ENCODE measurements around the gene CD160. TPM values are rescaled to one million over a fixed set of nuclear protein-coding genes. Genes with fewer than 3 reads are reported as not detected.

Gene CD160
- total RNA-seq, 1 donor from 2014 or later: not detected

DNA sequence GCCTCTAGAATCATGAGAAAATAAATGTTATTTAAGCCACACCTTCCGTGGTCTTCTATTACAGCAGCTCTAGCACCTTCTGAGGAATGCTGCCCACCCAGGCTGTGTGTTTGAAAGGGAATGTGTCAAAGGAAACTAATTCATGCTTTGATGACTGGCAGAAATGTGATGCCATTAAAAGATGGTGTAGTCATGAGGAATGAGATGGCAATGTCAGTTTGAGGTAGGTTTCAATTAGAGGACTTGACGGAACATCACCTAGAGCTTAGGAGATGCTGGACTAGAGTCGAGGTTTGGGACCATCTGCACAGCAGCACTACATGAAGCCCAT is 22.7 kb upstream of the CD160 start:
- Mint-ChIP-seq H3K4me3 (ENCODE audit: unreplicated experiment) (no peak overlapping the region), H3K9me3 (ENCODE audit: unreplicated experiment) (peaks cover 3% of the 10 kb centered on the region), H3K36me3 (ENCODE audit: unreplicated experiment) (no peaks in the 10 kb centered on the region), H3K27me3 (ENCODE audit: unreplicated experiment) (peaks cover 6% of the 10 kb centered on the region), H3K27ac (ENCODE audit: unreplicated experiment) (no peak overlapping the region), H3K4me1 (ENCODE audit: low read depth, unreplicated experiment) (peaks cover 2% of the 10 kb centered on the region)
- TF ChIP-seq, protein P1, sequence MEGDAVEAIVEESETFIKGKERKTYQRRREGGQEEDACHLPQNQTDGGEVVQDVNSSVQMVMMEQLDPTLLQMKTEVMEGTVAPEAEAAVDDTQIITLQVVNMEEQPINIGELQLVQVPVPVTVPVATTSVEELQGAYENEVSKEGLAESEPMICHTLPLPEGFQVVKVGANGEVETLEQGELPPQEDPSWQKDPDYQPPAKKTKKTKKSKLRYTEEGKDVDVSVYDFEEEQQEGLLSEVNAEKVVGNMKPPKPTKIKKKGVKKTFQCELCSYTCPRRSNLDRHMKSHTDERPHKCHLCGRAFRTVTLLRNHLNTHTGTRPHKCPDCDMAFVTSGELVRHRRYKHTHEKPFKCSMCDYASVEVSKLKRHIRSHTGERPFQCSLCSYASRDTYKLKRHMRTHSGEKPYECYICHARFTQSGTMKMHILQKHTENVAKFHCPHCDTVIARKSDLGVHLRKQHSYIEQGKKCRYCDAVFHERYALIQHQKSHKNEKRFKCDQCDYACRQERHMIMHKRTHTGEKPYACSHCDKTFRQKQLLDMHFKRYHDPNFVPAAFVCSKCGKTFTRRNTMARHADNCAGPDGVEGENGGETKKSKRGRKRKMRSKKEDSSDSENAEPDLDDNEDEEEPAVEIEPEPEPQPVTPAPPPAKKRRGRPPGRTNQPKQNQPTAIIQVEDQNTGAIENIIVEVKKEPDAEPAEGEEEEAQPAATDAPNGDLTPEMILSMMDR (IDR thresholded peaks at IDR 0.05; ENCODE audit: partially characterized antibody, unreplicated experiment): no peak
- DNase-seq: no peak

DNA sequence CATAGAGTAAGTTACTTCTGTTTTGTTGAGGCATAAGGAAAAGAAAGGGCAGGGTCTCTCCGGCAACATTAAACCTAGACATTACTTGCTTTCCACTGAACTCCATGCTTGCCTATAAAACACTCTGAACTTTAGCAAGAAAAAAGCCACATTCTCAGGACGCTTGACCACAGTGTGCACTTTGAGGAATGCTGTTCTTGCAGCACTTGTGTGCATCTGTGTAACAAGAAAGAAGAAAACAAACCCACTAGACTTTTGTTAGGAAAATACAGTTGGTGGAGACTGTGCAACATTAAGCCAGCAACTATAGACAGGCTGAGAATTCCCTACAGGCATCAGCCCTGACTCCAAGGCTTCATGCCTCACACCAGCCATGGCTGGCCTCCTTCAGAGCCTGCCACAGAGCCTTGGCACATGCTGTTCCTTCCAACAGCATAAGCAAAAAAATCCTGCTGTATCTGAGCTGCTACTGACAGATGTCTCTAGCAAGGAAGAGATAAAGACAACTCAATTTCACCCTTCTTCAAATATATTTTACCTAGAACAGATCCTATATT is 17.9 kb upstream of the CD160 start:
- no peaks in the 10 kb centered on the region for H3K27me3 Mint-ChIP-seq (ENCODE audit: unreplicated experiment)
- H3K4me3 Mint-ChIP-seq (ENCODE audit: unreplicated experiment): no peak overlapping the region
- TF ChIP-seq, protein P1 (IDR thresholded peaks at IDR 0.05; ENCODE audit: partially characterized antibody, unreplicated experiment): no peak

DNA sequence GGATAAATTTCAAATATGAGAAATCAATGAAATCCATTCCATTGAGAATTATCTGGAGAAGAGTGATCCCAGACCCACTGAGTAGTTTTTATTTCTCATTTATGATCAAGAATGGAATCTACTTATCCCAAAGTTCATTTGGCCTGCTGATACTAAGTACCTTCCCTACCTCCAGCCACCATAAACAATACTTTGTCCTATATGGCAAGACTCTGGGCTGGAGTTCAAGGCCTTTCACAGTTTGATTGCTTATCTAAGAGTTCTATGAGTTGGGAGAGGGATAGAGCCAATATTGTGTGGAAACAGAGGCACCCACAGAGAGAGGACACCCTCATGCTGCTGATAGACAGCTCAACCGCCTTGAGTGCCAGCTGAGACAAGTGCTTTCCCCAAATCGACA is 17.2 kb upstream of the CD160 start:
- TF ChIP-seq, protein P1 (IDR thresholded peaks at IDR 0.05; ENCODE audit: partially characterized antibody, unreplicated experiment): no peak
- H3K4me1 Mint-ChIP-seq (ENCODE audit: low read depth, unreplicated experiment): no peaks in the 10 kb centered on the region
- no peaks in the 10 kb centered on the region for H3K27me3 Mint-ChIP-seq (ENCODE audit: unreplicated experiment)
- no peak overlapping the region for H3K4me3 Mint-ChIP-seq (ENCODE audit: unreplicated experiment)
- H3K27ac Mint-ChIP-seq (ENCODE audit: unreplicated experiment): no peak overlapping the region
- DNase-seq: no peak
- peaks cover 3% of the 10 kb centered on the region for H3K9me3 Mint-ChIP-seq (ENCODE audit: unreplicated experiment)
- no peaks in the 10 kb centered on the region for H3K36me3 Mint-ChIP-seq (ENCODE audit: unreplicated experiment)

More for the DNA sequence above, 17.9 kb upstream of the CD160 start:
- Mint-ChIP-seq H3K9me3 (ENCODE audit: unreplicated experiment) (peaks cover 3% of the 10 kb centered on the region), H3K36me3 (ENCODE audit: unreplicated experiment) (no peaks in the 10 kb centered on the region), H3K4me1 (ENCODE audit: low read depth, unreplicated experiment) (no peaks in the 10 kb centered on the region), H3K27ac (ENCODE audit: unreplicated experiment) (no peak overlapping the region)
- DNase-seq: no peak

DNA sequence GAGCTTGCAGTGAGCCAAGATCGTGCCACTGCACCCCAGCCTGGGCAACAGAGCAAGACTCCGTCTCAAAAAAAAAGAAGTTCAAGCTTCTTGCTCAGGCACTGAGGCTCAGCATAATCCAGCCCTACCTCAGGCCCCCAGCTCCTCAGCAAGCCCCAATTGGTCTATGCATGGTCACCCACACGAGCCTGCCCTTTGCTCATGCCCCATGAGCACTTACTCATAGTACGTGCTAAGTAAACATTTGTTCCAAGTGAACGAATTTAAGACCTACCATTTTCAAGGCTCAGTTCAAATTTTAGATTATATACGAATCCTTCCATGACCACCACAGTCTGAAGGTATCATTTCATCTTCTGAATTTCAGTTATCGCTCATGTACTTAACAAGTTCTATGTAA is 16.5 kb upstream of the CD160 start:
- Mint-ChIP-seq H3K27me3 (ENCODE audit: unreplicated experiment) (peaks cover 1% of the 10 kb centered on the region), H3K27ac (ENCODE audit: unreplicated experiment) (no peak overlapping the region), H3K4me3 (ENCODE audit: unreplicated experiment) (no peak overlapping the region), H3K4me1 (ENCODE audit: low read depth, unreplicated experiment) (peaks cover under 1% of the 10 kb centered on the region), H3K36me3 (ENCODE audit: unreplicated experiment) (no peaks in the 10 kb centered on the region), H3K9me3 (ENCODE audit: unreplicated experiment) (peaks cover 3% of the 10 kb centered on the region)
- TF ChIP-seq, protein P1 (IDR thresholded peaks at IDR 0.05; ENCODE audit: partially characterized antibody, unreplicated experiment): no peak
- DNase-seq: no peak

DNA sequence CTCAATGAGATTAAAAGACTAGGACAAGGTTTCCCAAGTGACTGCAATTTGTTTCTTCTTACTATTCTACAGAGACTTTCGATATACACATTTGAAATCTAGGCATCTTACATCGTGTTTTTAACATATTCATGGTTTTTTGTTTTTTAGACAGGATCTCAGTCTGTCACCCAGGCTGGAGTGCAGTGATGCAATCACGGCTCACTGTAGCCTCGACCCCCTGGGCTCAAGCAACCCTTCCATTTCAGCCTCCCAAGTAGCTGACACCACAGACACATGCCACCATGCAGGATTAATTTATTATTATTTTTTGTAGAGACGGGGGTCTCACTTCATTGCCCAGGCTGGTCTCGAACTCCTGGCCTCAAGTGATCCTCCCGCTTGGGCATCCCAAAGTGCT is 13.7 kb upstream of the CD160 start:
- Mint-ChIP-seq H3K4me1 (ENCODE audit: low read depth, unreplicated experiment) (peaks cover 2% of the 10 kb centered on the region), H3K27ac (ENCODE audit: unreplicated experiment) (no peak overlapping the region), H3K27me3 (ENCODE audit: unreplicated experiment) (peaks cover 2% of the 10 kb centered on the region), H3K36me3 (ENCODE audit: unreplicated experiment) (no peaks in the 10 kb centered on the region), H3K9me3 (ENCODE audit: unreplicated experiment) (no peaks in the 10 kb centered on the region), H3K4me3 (ENCODE audit: unreplicated experiment) (no peak overlapping the region)
- TF ChIP-seq, protein P1 (IDR thresholded peaks at IDR 0.05; ENCODE audit: partially characterized antibody, unreplicated experiment): no peak
- no peak for DNase-seq

All from glutamatergic neuron (in vitro differentiated cells).